Muscle layer of duodenum (tissue), 2 donors: ENCODE data around the gene LAMB3.

Experiments used
- H3K27ac ChIP-seq: one replicate; pipeline ENCODE4 v1.7.0; 2013; ENCODE audit warnings: mild to moderate bottlenecking, low read length
- H3K27me3 ChIP-seq: one replicate; pipeline ENCODE4 v1.7.0; 2013; ENCODE audit warnings: low read depth, mild to moderate bottlenecking, control low read depth, low read length
- H3K36me3 ChIP-seq, 2 donors: one replicate each; pipeline ENCODE4 v1.7.0; 2013; ENCODE audit warnings: low read length in 2 of 2, control low read depth in 1 of 2, mild to moderate bottlenecking in 1 of 2; ENCODE audit not compliant: insufficient read depth in 2 of 2, control insufficient read depth in 1 of 2
- H3K4me1 ChIP-seq, 2 donors: one replicate each; pipeline ENCODE4 v1.7.0; 2013; ENCODE audit warnings: low read length in 2 of 2, mild to moderate bottlenecking in 2 of 2, control low read depth in 1 of 2, moderate library complexity in 1 of 2; ENCODE audit not compliant: insufficient read depth in 2 of 2, control insufficient read depth in 1 of 2
- H3K4me3 ChIP-seq, 2 donors: one replicate each; pipeline ENCODE4 v1.7.0; 2013; ENCODE audit warnings: low read length in 2 of 2, low read depth in 1 of 2, mild to moderate bottlenecking in 1 of 2
- H3K9me3 ChIP-seq, 2 donors: one replicate each; pipeline ENCODE4 v1.7.0; 2013; ENCODE audit warnings: low read length in 2 of 2, control low read depth in 1 of 2, mild to moderate bottlenecking in 1 of 2; ENCODE audit not compliant: control insufficient read depth in 1 of 2
- donor health status: healthy.

The LAMB3 gene

GRCh38 chr1:209612646-209613399 is 39.4 kb downstream of the LAMB3 start:
- Histone ChIP-seq H3K9me3 (no peaks in the 10 kb centered on the region), H3K4me3 (no peak overlapping the region), H3K27me3 (no peaks in the 10 kb centered on the region), H3K4me1 (no peaks in the 10 kb centered on the region), H3K36me3 (no peaks in the 10 kb centered on the region), H3K27ac (no peak overlapping the region)

- H3K27me3 ChIP-seq, result no peaks in the 10 kb centered on the region
- H3K4me3 ChIP-seq, result no peak overlapping the region
- no peak overlapping the region for H3K27ac ChIP-seq
- H3K9me3 ChIP-seq, result no peaks in the 10 kb centered on the region
- H3K4me1 ChIP-seq, result no peaks in the 10 kb centered on the region
- no peaks in the 10 kb centered on the region for H3K36me3 ChIP-seq
Observed at GRCh38 chr1:209611771-209612570, 40.3 kb downstream of the LAMB3 start.

- Histone ChIP-seq H3K27me3 (no peaks in the 10 kb centered on the region), H3K4me1 (no peaks in the 10 kb centered on the region), H3K9me3 (no peaks in the 10 kb centered on the region), H3K36me3 (no peaks in the 10 kb centered on the region), H3K27ac (no peak overlapping the region), H3K4me3 (no peak overlapping the region)
Observed at GRCh38 chr1:209610631-209610905, 41.7 kb downstream of the LAMB3 start.

GRCh38 chr1:209609791-209610630 is 42.2 kb downstream of the LAMB3 start:
- no peaks in the 10 kb centered on the region for H3K27me3 ChIP-seq
- no peak overlapping the region for H3K4me3 ChIP-seq
- no peaks in the 10 kb centered on the region for H3K4me1 ChIP-seq
- no peak overlapping the region for H3K27ac ChIP-seq
- H3K36me3 ChIP-seq, result no peaks in the 10 kb centered on the region
- no peaks in the 10 kb centered on the region for H3K9me3 ChIP-seq

DNA sequence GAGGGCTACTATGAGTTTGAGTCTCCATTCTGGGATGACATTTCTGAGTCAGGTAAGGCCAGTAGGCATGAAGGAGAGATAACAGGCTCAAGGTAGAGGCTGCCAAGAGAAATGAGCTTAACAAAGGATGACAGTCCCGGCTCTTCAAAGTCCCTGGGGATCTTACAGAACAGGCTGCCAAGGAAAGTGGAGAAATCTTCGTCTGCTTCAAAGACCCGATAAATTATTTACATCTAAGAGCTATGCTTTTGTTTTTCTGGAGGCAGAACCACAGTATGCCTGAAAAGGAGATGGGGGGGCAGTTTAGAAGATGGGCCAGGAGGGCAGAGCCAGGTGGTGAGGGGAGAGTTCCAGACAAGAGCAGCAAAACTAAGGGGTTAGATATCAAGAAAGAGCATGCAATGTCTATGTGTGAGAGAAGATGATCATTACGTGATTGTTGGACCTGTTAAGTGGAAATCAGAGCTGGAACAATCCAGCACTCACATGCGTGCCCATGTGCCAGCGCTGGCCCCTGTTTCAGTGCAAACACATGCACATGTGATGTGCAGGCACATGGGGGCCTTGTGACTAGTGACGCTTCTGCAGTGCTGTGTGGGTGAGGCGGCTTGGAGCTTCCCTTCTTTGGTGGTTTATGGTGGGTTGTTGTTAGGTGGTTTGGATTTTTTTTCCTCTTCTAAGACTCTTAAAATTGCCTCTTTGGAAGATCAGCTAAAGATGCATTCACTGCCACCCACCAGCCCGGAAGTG is 43.0 kb downstream of the LAMB3 start:
- H3K27ac ChIP-seq, result no peak overlapping the region
- H3K27me3 ChIP-seq, result no peaks in the 10 kb centered on the region
- no peak overlapping the region for H3K4me3 ChIP-seq
- no peaks in the 10 kb centered on the region for H3K36me3 ChIP-seq
- H3K9me3 ChIP-seq, result no peaks in the 10 kb centered on the region
- no peaks in the 10 kb centered on the region for H3K4me1 ChIP-seq

GRCh38 chr1:209607795-209608178 is 44.4 kb downstream of the LAMB3 start:
- no peaks in the 10 kb centered on the region for H3K9me3 ChIP-seq
- H3K27ac ChIP-seq, result no peak overlapping the region
- H3K27me3 ChIP-seq, result no peaks in the 10 kb centered on the region
- H3K4me1 ChIP-seq, result no peaks in the 10 kb centered on the region
- no peak overlapping the region for H3K4me3 ChIP-seq
- no peaks in the 10 kb centered on the region for H3K36me3 ChIP-seq

- Histone ChIP-seq H3K4me1 (no peaks in the 10 kb centered on the region), H3K27me3 (no peaks in the 10 kb centered on the region), H3K4me3 (no peak overlapping the region), H3K9me3 (no peaks in the 10 kb centered on the region), H3K27ac (no peak overlapping the region), H3K36me3 (no peaks in the 10 kb centered on the region)
Observed at GRCh38 chr1:209607102-209607794, 45.0 kb downstream of the LAMB3 start.

DNA sequence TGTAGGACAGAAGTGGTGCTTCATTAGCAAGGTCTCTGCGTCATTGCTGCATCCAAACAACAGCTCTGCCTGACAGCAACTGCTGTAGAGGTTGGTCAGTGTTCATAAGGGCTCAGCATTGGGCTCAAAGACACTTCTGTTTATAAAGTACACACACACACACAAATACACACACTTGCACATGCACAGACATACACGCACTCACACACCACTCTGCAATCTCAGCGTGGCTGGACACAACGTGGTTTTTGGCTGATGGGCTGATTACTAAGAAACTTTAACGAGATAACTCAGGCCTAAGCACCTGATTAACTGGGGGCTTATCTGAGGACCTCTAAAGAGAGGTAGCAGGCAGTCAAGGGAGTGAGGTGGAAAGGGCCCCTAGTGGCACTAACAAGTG is 48.3 kb downstream of the LAMB3 start:
- Histone ChIP-seq H3K9me3 (no peaks in the 10 kb centered on the region), H3K4me1 (no peaks in the 10 kb centered on the region), H3K36me3 (no peaks in the 10 kb centered on the region), H3K27me3 (no peaks in the 10 kb centered on the region), H3K4me3 (no peak overlapping the region), H3K27ac (no peak overlapping the region)

- Histone ChIP-seq H3K36me3 (no peaks in the 10 kb centered on the region), H3K9me3 (no peaks in the 10 kb centered on the region), H3K27ac (no peak overlapping the region), H3K4me1 (no peaks in the 10 kb centered on the region), H3K27me3 (no peaks in the 10 kb centered on the region), H3K4me3 (no peak overlapping the region)
Observed at GRCh38 chr1:209601809-209602657, 50.2 kb downstream of the LAMB3 start.

DNA sequence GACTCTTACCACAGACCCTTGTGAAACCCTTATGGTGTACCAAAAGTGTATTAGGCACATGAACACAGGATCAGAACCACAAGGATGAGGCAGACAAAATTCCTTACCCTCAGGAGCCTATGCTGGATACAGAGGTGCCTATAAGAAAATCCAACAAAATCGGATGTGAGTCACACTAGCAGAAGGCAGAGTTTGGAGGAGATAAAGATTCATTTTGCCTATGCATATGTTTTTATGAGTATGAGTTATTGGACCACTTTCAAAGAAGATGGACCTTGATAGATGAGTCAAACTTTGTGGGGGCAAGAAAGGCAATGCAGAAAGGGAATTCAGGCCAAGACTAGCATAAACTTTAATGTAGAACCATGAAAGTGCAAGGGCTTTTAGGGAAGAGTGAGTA is 51.7 kb downstream of the LAMB3 start:
- Histone ChIP-seq H3K36me3 (no peaks in the 10 kb centered on the region), H3K9me3 (no peaks in the 10 kb centered on the region)

More for the DNA sequence above, 51.7 kb downstream of the LAMB3 start:
- no peak overlapping the region for H3K4me3 ChIP-seq
- no peak overlapping the region for H3K27ac ChIP-seq
- H3K27me3 ChIP-seq, result no peaks in the 10 kb centered on the region
- H3K4me1 ChIP-seq, result no peaks in the 10 kb centered on the region
